NCI-H2029 treated with DMSO at 0.1 percent for 48 hours (cell line): ENCODE data around the gene OLAH.
A peak's percentile ranks its signal among the peaks of the same experiment; 100 is the strongest.

Experiments used
- DNase-seq: peaks from one replicate; lab custom pipeline; 2025; lab: John Stamatoyannopoulos, UW

The OLAH gene

GRCh38 chr10:15069230-15069629 lies 25.5 kb downstream of the OLAH start:
- DNase-seq: no peak

GRCh38 chr10:15072358-15072757 lies 28.6 kb downstream of the OLAH start:
- no peak for DNase-seq

- DNase-seq: no peak
Measured at GRCh38 chr10:15075421-15075820, 31.7 kb downstream of the OLAH start.

- no peak for DNase-seq
Measured at GRCh38 chr10:15083674-15084501, 40.1 kb downstream of the OLAH start.

- peak; percentile 13 for DNase-seq
Measured at GRCh38 chr10:15084502-15084922, 40.8 kb downstream of the OLAH start.

- DNase-seq: no peak
Measured at GRCh38 chr10:15088428-15089261, 44.9 kb downstream of the OLAH start, which contains the start of gene ACBD7. Gene ACBD7 (minus strand): TSS chr10:15088776. CDS start chr10:15088728, 48 bp downstream.

- DNase-seq: no peak
Measured at GRCh38 chr10:15091418-15091817, 47.7 kb downstream of the OLAH start.

GRCh38 chr10:15092855-15093408 lies 49.2 kb downstream of the OLAH start:
- DNase-seq: no peak

- DNase-seq: no peak
Measured at GRCh38 chr10:15096661-15097010, 52.9 kb downstream of the OLAH start.

- peak; percentile 64 for DNase-seq
Measured at GRCh38 chr10:15097011-15097812, 53.5 kb downstream of the OLAH start, which contains the start of gene RPP38. Gene RPP38 (plus strand): TSS chr10:15097355. CDS start chr10:15103315, 5,960 bp downstream.

- DNase-seq: no peak
Measured at GRCh38 chr10:15099886-15100285, 56.1 kb downstream of the OLAH start.

- DNase-seq: no peak
Measured at GRCh38 chr10:15103513-15103912, 59.8 kb downstream of the OLAH start.

- peak; percentile 1 for DNase-seq
Measured at GRCh38 chr10:15106352-15107013, 62.7 kb downstream of the OLAH start.

- no peak for DNase-seq
Measured at GRCh38 chr10:15112657-15113056, 68.9 kb downstream of the OLAH start.

GRCh38 chr10:15113766-15114165 lies 70.0 kb downstream of the OLAH start:
- DNase-seq: no peak

- DNase-seq: no peak
Measured at GRCh38 chr10:15116225-15116624, 72.5 kb downstream of the OLAH start.

GRCh38 chr10:15118615-15119014 lies 74.9 kb downstream of the OLAH start:
- no peak for DNase-seq

GRCh38 chr10:15120523-15120922 lies 76.8 kb downstream of the OLAH start:
- DNase-seq: no peak

- DNase-seq: no peak
Measured at GRCh38 chr10:15121707-15122106, 78.0 kb downstream of the OLAH start.

GRCh38 chr10:15122477-15123030 lies 78.8 kb downstream of the OLAH start:
- no peak for DNase-seq
